HG02884 (cell line): Measurements from ENCODE around the gene ACYP1.

Experiments used
- ATAC-seq: cut with Tn5 transposase; IDR thresholded peaks from one replicate; pipeline ENCODE4 v1.9.1; 2021; ENCODE audit warnings: mild to moderate bottlenecking, moderate library complexity; ENCODE audit not compliant: unreplicated experiment

Gene ACYP1

GRCh38 chr14:75041613-75042012, 22.2 kb downstream of the ACYP1 start:
- no peak for ATAC-seq

GRCh38 chr14:75040959-75041358, 22.9 kb downstream of the ACYP1 start:
- no peak for ATAC-seq

- ATAC-seq = no peak
These were observed 23.3 kb downstream of the ACYP1 start for GRCh38 chr14:75040507-75040906.

- ATAC-seq = no peak
These were observed 30.9 kb downstream of the ACYP1 start for GRCh38 chr14:75032939-75033338.

GRCh38 chr14:75030147-75030546, 33.7 kb downstream of the ACYP1 start:
- no peak for ATAC-seq

- ATAC-seq = no peak
These were observed 37.9 kb downstream of the ACYP1 start for GRCh38 chr14:75025876-75026275.

- no peak for ATAC-seq
These were observed 38.7 kb downstream of the ACYP1 start for GRCh38 chr14:75025082-75025481.

GRCh38 chr14:75023108-75023507, 40.7 kb downstream of the ACYP1 start:
- no peak for ATAC-seq

GRCh38 chr14:75022655-75023054, 41.2 kb downstream of the ACYP1 start:
- ATAC-seq = no peak

GRCh38 chr14:75018694-75019093, 45.1 kb downstream of the ACYP1 start:
- ATAC-seq = no peak

GRCh38 chr14:75016815-75017214, 47.0 kb downstream of the ACYP1 start:
- ATAC-seq = no peak

GRCh38 chr14:75015496-75015895, 48.3 kb downstream of the ACYP1 start:
- ATAC-seq = no peak

GRCh38 chr14:75013290-75013689, 50.5 kb downstream of the ACYP1 start:
- ATAC-seq = no peak

GRCh38 chr14:75011356-75011994, 52.3 kb downstream of the ACYP1 start:
- no peak for ATAC-seq

GRCh38 chr14:75010472-75011093, 53.2 kb downstream of the ACYP1 start:
- no peak for ATAC-seq

GRCh38 chr14:75009176-75009575, 54.6 kb downstream of the ACYP1 start:
- ATAC-seq = no peak

- no peak for ATAC-seq
These were observed 58.5 kb downstream of the ACYP1 start for GRCh38 chr14:75005357-75005756.

GRCh38 chr14:75003250-75004027, 60.4 kb downstream of the ACYP1 start:
- ATAC-seq = no peak
